HAP-1 (cell line): ENCODE measurements around the gene PTGR2.

Experiments
- DNase-seq, 2 experiments: peaks; one replicate each; pipeline ENCODE4 v3.0.0-alpha.2; 2016 to 2020; ENCODE audit warnings: low spot score in 2 of 2
- H3K27me3 ChIP-seq: fragments of 250-450 bp; sonication (Bioruptor Pico); 2 replicates; pipeline ENCODE4 v1.5.1; 2020; ENCODE audit warnings: low read depth, mild to moderate bottlenecking, moderate library complexity
- H3K36me3 ChIP-seq: fragments of 250-450 bp; sonication (Bioruptor Pico); replicated peaks from 2 replicates; pipeline ENCODE4 v1.5.1; 2020; ENCODE audit warnings: mild to moderate bottlenecking
- H3K4me1 ChIP-seq: fragments of 250-450 bp; sonication (Bioruptor Pico); 2 replicates; pipeline ENCODE4 v1.5.1; 2020; ENCODE audit warnings: mild to moderate bottlenecking
- H3K4me3 ChIP-seq: fragments of 250-450 bp; sonication (Bioruptor Pico); 2 replicates; pipeline ENCODE4 v1.5.1; 2020; ENCODE audit warnings: mild to moderate bottlenecking, moderate library complexity
- H3K9me3 ChIP-seq: fragments of 250-450 bp; sonication (Bioruptor Pico); 2 replicates; pipeline ENCODE4 v1.5.1; 2020; ENCODE audit warnings: mild to moderate bottlenecking, moderate library complexity
- in situ Hi-C: fragments of 300-500 bp; cut with MboI; formaldehyde crosslinking; loops from 3 replicates; pipeline ENCODE4 v1.14.3; 2020; ENCODE audit warnings: low sequenced_read_pairs, inconsistent platforms, mixed read lengths

The PTGR2 gene

DNA sequence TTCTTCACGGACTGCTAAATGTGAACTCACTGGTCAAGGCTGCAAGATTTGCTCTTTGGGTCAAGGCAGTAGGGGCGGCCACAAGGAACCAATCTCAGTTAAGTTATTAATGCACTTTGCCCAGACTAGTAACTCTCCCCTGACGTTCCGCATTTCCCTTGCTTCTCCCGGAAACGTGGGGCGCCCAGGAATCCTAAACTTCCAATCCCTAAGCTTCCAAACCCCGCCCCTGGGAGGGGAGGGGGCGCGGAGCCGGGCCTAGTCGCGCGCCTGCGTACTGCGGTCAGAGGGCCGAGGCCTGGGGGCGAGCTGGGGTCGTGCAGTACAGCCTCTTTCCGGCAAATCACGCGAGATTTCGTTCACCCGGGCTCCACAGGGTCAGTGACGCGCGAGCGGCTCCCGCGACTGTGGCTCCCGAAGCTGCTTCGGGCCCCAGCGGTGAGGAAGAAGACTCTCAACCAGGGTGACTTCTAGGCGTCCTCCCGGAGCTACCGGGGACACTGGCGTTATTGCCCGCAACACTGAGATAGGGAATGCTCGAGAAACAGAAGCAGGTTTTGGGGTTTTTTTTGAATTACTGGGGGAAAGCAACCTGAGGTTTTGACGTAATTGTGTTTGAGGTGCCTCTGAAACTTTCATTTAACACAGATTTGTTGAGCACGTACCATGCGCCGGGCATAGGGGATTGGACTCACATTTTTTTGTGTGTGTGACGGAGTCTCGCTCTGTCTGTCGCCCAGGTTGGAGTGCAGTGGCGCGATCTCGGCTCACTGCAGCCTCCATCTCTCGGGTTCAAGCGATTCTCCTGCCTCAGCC, at the start of gene PTGR2:
PTGR2 (plus strand) TSS at position 265 of the 816 bp plus-strand sequence. CDS start 7,032 bp downstream, outside the sequence.
- in situ Hi-C loops, result no loop called here
- Histone ChIP-seq H3K36me3 (0 out of 2 replicates have a peak, but pooled peaks cover 3% of the 10 kb centered on the region), H3K4me3 (peak within 1 kb of the TSS; percentile 56), H3K27me3 (no peaks in the 10 kb centered on the region), H3K9me3 (no peaks in the 10 kb centered on the region), H3K4me1 (peaks cover 8% of the 10 kb centered on the region)
- DNase-seq, result peak; percentile 92 to 99

DNA sequence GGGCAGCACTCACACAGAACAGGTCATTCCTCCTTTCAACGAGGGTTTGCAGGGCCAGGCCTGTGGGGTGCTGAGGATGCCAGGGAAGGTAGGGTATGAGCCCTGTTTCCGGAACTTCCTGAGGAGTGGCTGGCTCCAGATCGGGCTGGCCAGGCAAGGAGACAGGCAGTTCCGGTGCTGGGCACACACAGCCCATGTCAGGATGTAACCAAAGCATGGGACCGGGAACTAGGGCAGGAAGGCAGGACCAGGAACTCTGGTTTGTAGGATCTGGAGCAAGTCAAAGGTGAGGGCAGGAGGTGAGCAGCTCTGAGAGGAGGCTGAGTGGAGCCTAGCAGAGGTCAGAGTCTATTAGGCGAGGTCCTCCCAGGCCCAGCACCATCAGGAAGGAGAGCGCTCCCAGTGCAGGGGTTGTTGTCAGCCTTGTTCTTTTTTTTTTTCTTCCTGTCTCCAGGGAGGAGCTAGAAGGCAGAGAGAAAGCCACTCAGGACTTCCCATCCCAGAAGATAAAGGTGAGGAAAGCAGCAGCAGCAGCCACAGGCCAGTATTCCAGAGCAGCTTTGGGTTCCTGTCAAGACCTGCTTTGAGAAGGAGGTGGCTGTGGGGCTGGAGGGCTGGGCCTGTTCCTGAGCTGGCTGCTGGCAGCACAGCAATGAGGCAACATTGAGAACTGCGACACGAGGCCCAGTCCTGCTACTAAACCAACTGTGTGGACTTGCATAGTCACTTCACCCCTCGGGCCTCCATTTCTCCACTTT, 49.0 kb upstream of the PTGR2 start:
- no peak for DNase-seq

GRCh38 chr14:73804636-73805035, 47.0 kb upstream of the PTGR2 start:
- Histone ChIP-seq H3K27me3 (no peaks in the 10 kb centered on the region), H3K4me3 (no peak overlapping the region), H3K36me3 (no peaks in the 10 kb centered on the region), H3K4me1 (no peaks in the 10 kb centered on the region), H3K9me3 (no peaks in the 10 kb centered on the region)
- in situ Hi-C loops, result no loop called here
- no peak for DNase-seq

More for the DNA sequence above, 49.0 kb upstream of the PTGR2 start:
- no peaks in the 10 kb centered on the region for H3K36me3 ChIP-seq
- H3K4me3 ChIP-seq, result no peak overlapping the region
- H3K9me3 ChIP-seq, result no peaks in the 10 kb centered on the region
- H3K4me1 ChIP-seq, result no peaks in the 10 kb centered on the region
- in situ Hi-C loops, result no loop called here
- H3K27me3 ChIP-seq, result no peaks in the 10 kb centered on the region

GRCh38 chr14:73807457-73807856, 44.2 kb upstream of the PTGR2 start:
- H3K4me1 ChIP-seq, result no peaks in the 10 kb centered on the region
- no peak overlapping the region for H3K4me3 ChIP-seq
- in situ Hi-C loops, result no loop called here
- H3K27me3 ChIP-seq, result no peaks in the 10 kb centered on the region
- no peaks in the 10 kb centered on the region for H3K9me3 ChIP-seq
- H3K36me3 ChIP-seq, result no peaks in the 10 kb centered on the region
- no peak for DNase-seq

- H3K9me3 ChIP-seq, result no peaks in the 10 kb centered on the region
- DNase-seq, result no peak
- in situ Hi-C loops, result no loop called here
- H3K4me3 ChIP-seq, result no peak overlapping the region
- no peaks in the 10 kb centered on the region for H3K36me3 ChIP-seq
- H3K27me3 ChIP-seq, result no peaks in the 10 kb centered on the region
- H3K4me1 ChIP-seq, result no peaks in the 10 kb centered on the region
Observed at GRCh38 chr14:73809391-73809790, 42.2 kb upstream of the PTGR2 start.

- Histone ChIP-seq H3K4me3 (no peak overlapping the region), H3K9me3 (no peaks in the 10 kb centered on the region), H3K27me3 (no peaks in the 10 kb centered on the region), H3K4me1 (no peaks in the 10 kb centered on the region), H3K36me3 (no peaks in the 10 kb centered on the region)
- DNase-seq, result no peak
- in situ Hi-C loops, result no loop called here
Observed at GRCh38 chr14:73810478-73811163, 41.0 kb upstream of the PTGR2 start.

DNA sequence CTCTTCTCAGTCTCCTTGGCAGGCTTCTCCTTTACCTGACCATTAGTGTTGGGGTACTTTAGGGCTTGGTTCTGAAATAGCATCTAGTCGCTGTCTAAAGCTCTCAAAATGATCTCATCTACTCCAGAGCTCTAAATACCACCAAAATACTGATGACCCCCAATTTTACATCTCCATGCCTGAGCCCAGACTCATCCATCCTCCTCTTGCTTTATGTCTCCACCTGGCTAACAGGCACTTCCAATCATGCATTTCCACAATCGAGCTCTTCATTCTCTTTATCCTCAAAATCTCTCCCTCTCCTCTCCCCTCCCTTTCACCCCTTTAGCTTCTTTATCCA, 40.5 kb upstream of the PTGR2 start:
- no peaks in the 10 kb centered on the region for H3K9me3 ChIP-seq
- no peak for DNase-seq
- H3K4me1 ChIP-seq, result no peaks in the 10 kb centered on the region
- in situ Hi-C loops, result no loop called here
- no peak overlapping the region for H3K4me3 ChIP-seq
- no peaks in the 10 kb centered on the region for H3K27me3 ChIP-seq
- H3K36me3 ChIP-seq, result no peaks in the 10 kb centered on the region

DNA sequence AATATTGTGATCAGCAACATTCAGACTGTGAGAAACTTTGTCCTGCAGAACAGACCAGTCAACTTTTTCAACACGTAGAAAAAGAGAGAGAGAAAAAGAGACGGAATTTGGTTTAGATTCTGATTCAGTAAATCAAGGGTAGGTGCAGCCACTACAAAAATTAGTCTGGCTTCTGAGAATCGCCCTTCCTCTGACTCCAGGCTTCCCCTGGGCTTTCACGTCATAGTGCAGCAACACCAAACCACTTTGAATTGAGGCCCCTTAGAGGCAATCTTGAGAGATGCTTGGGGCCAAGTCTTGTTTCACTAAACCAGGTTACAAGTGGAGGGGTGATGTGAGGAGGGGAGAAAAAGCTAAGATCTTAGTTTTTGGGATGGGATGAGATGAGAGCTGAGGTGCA, 37.5 kb upstream of the PTGR2 start:
- no peak for DNase-seq
- Histone ChIP-seq H3K4me3 (no peak overlapping the region), H3K4me1 (no peaks in the 10 kb centered on the region), H3K27me3 (no peaks in the 10 kb centered on the region), H3K9me3 (no peaks in the 10 kb centered on the region), H3K36me3 (no peaks in the 10 kb centered on the region)
- in situ Hi-C loops, result no loop called here

DNA sequence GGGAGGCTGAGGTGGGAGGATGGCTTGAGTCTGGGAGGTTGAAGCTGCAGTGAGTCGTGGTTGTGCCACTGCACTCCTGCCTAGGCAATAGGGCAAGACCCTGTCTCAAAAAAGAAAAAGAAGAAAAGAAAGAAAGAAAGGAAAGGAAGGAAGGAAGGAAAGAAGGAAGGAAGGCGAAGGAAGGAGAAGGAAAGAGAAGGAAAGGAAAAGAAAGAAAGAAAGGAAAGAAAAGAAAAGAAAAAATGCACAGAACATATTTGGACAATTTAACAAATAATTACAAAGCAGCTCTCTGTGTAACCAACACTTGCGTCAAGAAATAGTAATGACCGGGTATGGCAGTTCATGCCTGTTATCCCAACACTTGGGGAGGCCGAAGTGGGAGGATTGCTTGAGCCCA, 35.8 kb upstream of the PTGR2 start:
- Histone ChIP-seq H3K27me3 (no peaks in the 10 kb centered on the region), H3K4me3 (no peak overlapping the region)
- in situ Hi-C loops, result no loop called here

GRCh38 chr14:73816393-73816816, 35.2 kb upstream of the PTGR2 start:
- Histone ChIP-seq H3K4me1 (no peaks in the 10 kb centered on the region), H3K27me3 (no peaks in the 10 kb centered on the region), H3K9me3 (no peaks in the 10 kb centered on the region), H3K36me3 (no peaks in the 10 kb centered on the region), H3K4me3 (no peak overlapping the region)
- no peak for DNase-seq
- in situ Hi-C loops, result no loop called here

More for the DNA sequence above, 35.8 kb upstream of the PTGR2 start:
- Histone ChIP-seq H3K4me1 (no peaks in the 10 kb centered on the region), H3K9me3 (no peaks in the 10 kb centered on the region), H3K36me3 (no peaks in the 10 kb centered on the region)
- DNase-seq, result no peak

DNA sequence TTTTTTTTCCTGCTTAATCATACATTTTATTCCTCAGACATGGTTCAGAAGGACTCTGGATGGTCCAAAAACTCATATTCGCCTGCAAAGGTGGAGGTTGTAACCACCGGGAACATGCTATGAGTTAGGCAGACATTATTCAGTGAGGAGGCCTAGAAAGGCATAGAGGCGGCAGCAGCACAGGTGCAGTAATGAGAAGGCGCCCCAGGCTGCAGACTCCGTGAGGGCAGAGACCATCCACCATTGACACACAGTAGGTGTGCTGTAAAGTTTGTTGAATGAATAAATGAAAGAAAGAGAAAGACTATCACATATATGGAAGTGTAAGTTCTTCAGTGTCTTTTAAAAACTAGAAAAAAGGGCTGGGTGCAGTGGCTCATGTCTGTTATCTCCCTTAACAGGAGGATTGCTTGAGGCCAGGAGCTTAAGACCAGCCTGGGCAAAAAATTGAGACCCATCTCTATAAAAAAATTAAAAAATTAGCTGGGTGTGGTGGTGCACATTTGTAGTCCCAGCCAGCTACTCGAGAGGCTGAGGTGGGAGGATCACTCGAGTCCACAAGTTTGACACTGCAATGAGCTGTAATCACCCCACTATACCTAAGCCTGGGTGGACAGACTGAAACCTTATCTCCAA, 34.5 kb upstream of the PTGR2 start:
- Histone ChIP-seq H3K36me3 (no peaks in the 10 kb centered on the region), H3K4me1 (no peaks in the 10 kb centered on the region), H3K27me3 (no peaks in the 10 kb centered on the region), H3K4me3 (no peak overlapping the region), H3K9me3 (no peaks in the 10 kb centered on the region)
- DNase-seq, result no peak
- in situ Hi-C loops, result no loop called here

DNA sequence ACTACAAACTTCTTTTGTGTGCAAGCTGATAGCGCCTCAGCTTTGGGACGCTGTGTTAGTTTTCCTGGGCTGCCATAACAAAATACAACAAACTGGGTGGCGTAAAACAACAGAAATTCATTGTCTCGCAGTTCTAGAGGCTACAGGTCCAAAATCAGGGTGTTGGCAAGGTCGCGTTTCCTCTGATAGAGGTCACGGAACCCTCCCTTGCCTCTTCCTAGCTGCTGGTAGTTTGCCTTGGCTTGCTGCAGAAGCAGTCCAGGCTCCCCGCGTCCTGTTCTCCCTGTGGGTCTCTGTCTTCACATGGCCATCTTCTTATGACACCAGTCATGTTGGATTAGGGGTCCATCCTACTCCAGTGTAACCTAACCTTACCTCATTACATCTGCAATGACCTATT, 32.8 kb upstream of the PTGR2 start:
- Histone ChIP-seq H3K4me1 (peaks cover 7% of the 10 kb centered on the region), H3K4me3 (no peak overlapping the region), H3K9me3 (no peaks in the 10 kb centered on the region), H3K27me3 (no peaks in the 10 kb centered on the region), H3K36me3 (no peaks in the 10 kb centered on the region)
- in situ Hi-C loops, result no loop called here
- no peak for DNase-seq

- no peaks in the 10 kb centered on the region for H3K27me3 ChIP-seq
- H3K9me3 ChIP-seq, result no peaks in the 10 kb centered on the region
- no peak for DNase-seq
- H3K36me3 ChIP-seq, result no peaks in the 10 kb centered on the region
- no peak overlapping the region for H3K4me3 ChIP-seq
- in situ Hi-C loops, result no loop called here
- peaks cover 22% of the 10 kb centered on the region for H3K4me1 ChIP-seq
Observed at GRCh38 chr14:73820631-73821030, 31.0 kb upstream of the PTGR2 start.
